GM12801 (cell line): ENCODE data around the gene RABEP2.

Experiments used
- TF ChIP-seq, protein P1 (sequence below): IDR thresholded peaks from one replicate; pipeline ENCODE4 v1.5.1; 2011; ENCODE audit warnings: control low read depth; ENCODE audit not compliant: insufficient read length; ENCODE audit errors: extremely low read depth

The RABEP2 gene

DNA sequence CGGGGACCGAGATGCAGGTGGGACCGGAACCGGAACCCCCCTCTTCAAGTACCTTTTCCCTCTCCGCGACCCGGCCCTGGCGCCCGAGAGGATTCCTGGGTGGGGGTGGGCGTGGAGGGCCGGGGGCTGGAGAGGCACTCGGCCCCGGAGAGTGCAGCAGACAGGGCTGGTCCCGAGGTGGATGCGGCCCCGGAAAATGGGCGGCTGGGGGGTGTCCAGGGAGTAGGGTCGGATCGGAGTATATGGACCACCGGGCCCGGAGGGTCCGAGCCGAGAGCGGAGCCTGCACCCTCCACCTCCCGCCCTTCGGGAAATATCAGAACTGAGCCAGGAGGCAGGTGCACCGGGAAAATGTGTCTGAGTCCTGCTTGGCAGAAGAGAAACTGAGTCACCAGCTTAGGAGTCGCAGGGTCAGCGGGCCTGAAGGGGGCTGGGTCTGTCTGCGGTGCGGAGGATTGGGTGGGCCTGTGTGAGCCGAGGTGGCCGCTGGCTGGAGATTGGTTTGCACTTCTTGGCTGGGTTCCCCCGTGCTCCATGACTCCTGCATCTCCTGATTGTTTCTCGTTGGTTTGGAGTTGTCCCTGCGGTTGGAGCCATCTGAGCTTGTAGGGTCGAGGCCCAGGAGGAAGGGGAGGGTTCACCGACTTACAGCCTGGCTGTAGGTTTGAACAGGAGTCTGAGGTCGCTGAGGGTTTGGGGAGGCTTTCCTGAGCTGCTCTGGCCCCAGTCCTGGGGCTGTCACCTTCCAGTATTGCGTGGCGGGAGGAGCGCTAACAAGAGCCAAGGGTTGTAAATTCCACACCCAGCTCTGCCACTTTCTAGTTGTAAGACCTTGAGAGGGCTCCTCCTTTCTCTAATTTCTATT, 60.9 kb downstream of the RABEP2 start:
- TF ChIP-seq, protein P1, sequence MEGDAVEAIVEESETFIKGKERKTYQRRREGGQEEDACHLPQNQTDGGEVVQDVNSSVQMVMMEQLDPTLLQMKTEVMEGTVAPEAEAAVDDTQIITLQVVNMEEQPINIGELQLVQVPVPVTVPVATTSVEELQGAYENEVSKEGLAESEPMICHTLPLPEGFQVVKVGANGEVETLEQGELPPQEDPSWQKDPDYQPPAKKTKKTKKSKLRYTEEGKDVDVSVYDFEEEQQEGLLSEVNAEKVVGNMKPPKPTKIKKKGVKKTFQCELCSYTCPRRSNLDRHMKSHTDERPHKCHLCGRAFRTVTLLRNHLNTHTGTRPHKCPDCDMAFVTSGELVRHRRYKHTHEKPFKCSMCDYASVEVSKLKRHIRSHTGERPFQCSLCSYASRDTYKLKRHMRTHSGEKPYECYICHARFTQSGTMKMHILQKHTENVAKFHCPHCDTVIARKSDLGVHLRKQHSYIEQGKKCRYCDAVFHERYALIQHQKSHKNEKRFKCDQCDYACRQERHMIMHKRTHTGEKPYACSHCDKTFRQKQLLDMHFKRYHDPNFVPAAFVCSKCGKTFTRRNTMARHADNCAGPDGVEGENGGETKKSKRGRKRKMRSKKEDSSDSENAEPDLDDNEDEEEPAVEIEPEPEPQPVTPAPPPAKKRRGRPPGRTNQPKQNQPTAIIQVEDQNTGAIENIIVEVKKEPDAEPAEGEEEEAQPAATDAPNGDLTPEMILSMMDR: no peak

DNA sequence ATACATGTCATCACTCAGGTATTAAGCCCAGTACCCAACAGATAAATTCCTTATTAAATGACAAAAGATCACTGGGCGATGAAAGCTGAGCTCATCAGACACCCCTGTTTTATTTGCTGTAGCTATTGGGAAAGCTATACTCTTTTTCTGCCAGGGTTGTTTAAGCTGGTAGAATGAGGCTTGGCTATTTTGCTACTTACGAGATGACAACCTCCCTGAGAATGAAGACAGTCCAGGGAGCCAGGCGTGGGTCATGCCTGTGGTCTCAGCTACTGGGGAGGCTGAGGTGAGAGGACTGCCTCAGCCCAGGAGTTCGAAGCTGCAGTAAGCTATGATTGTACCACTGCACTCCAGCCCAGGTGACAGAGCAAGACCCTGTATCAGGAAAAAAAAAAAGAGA, 65.7 kb downstream of the RABEP2 start:
- TF ChIP-seq, protein P1: no peak

DNA sequence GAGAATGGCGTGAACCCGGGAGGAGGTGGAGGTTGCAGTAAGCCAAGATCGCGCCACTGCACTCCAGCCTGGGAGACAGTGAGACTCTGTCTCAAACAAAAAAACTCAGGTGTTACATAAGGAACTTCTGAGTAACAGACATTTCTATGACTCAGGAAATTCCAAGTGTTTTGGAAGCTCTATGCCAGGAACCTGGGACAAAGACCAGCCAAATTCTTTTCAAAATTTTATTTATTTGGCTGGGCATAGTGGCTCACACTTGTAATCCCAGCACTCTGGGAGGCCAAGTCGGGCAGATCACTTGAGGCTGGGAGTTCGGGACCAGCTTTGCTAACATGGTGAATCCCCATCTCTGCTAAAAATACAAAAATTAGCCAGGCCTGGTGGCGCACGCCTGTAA, 66.6 kb downstream of the RABEP2 start:
- TF ChIP-seq, protein P1: no peak
